Endodermal cell (in vitro differentiated cells): ENCODE measurements around the gene RXRA. TPM values are rescaled to one million over a fixed set of nuclear protein-coding genes. Genes with fewer than 3 reads are reported as not detected.

Experiments used
- DNase-seq: peaks from one replicate; pipeline ENCODE4 v3.0.0-alpha.2; 2017
- H3K27ac ChIP-seq: 2 replicates; pipeline ENCODE4 v1.5.1; 2013; ENCODE audit warnings: mild to moderate bottlenecking, low read depth, low read length, moderate library complexity
- H3K27me3 ChIP-seq: 2 replicates; pipeline ENCODE4 v1.6.1; 2013; ENCODE audit warnings: mild to moderate bottlenecking, low read length, moderate library complexity; ENCODE audit not compliant: insufficient read depth, control insufficient read depth, poor library complexity, severe bottlenecking
- H3K36me3 ChIP-seq: 2 replicates; pipeline ENCODE4 v1.7.0; 2013; ENCODE audit warnings: mild to moderate bottlenecking, low read length, moderate library complexity; ENCODE audit not compliant: control insufficient read depth, insufficient read depth
- H3K4me1 ChIP-seq: one replicate; pipeline ENCODE4 v1.7.0; 2013; ENCODE audit warnings: low read length; ENCODE audit not compliant: control insufficient read depth, insufficient read depth
- H3K4me3 ChIP-seq: 2 replicates; pipeline ENCODE4 v1.5.1; 2013; ENCODE audit warnings: mild to moderate bottlenecking, low read length, moderate library complexity
- H3K9ac ChIP-seq: 2 replicates; pipeline ENCODE4 v1.6.1; 2013; ENCODE audit warnings: mild to moderate bottlenecking, low read length, moderate library complexity; ENCODE audit not compliant: poor library complexity, severe bottlenecking; ENCODE audit errors: extremely low read depth
- H3K9me3 ChIP-seq: 2 replicates; pipeline ENCODE4 v1.6.1; 2013; ENCODE audit warnings: mild to moderate bottlenecking, low read length, moderate library complexity; ENCODE audit not compliant: control insufficient read depth
- H3K27ac Mint-ChIP-seq: 2 replicates; pipeline ENCODE4 v1.8.0; 2020; ENCODE audit warnings: mixed read lengths
- H3K27me3 Mint-ChIP-seq: 2 replicates; pipeline ENCODE4 v1.8.0; 2021; ENCODE audit warnings: mild to moderate bottlenecking, mixed read lengths; ENCODE audit not compliant: insufficient read depth
- H3K36me3 Mint-ChIP-seq: 2 replicates; pipeline ENCODE4 v1.8.0; 2020; ENCODE audit warnings: low read depth, mixed read lengths
- H3K4me1 Mint-ChIP-seq: 2 replicates; pipeline ENCODE4 v1.8.0; 2020; ENCODE audit warnings: mixed read lengths
- H3K4me3 Mint-ChIP-seq: 2 replicates; pipeline ENCODE4 v1.8.0; 2020; ENCODE audit warnings: mild to moderate bottlenecking, moderate library complexity, mixed read lengths
- H3K9me3 Mint-ChIP-seq: 2 replicates; pipeline ENCODE4 v1.8.0; 2020; ENCODE audit warnings: mild to moderate bottlenecking, mixed read lengths
- CTCF ChIP-seq: fragments of 200-600 bp; sonication (generic); conservative IDR thresholded peaks from 2 replicates; pipeline ENCODE4 v1.5.0; 2021; ENCODE audit warnings: antibody characterized with exemption, mild to moderate bottlenecking
- whole genome bisulfite sequencing, 2 experiments: methylation state at CpG; one replicate each; pipeline versions ENCODE4 v1.1.5 to v1.1.7; 2013; ENCODE audit warnings: missing lambda C conversion rate in 2 of 2, mixed read lengths in 1 of 2; ENCODE audit not compliant: insufficient coverage in 1 of 2, insufficient read length in 1 of 2; 5-methylcytosine and 5-hydroxymethylcytosine counted together
- total RNA-seq, 2 donors: library from RNA; stranded (reverse); fragmentation: NEBNext Ultra II Directional in 1 of 2; extraction: Animal tissue kit (Norgen Biotek cat#: 25700) in 1 of 2; gene quantifications; 2 replicates in 1 of 2; 3 replicates in 1 of 2; pipeline ENCODE4 v1.2.1, GENCODE V29; 2021

Gene RXRA
- total RNA-seq, 2 donors from 2014 or later, result 58.3 to 70.6 TPM

GRCh38 chr9:134442486-134443173 lies 116.4 kb downstream of the RXRA start:
- Mint-ChIP-seq H3K9me3 (peaks cover 12% of the 10 kb centered on the region), H3K36me3 (no peaks in the 10 kb centered on the region), H3K4me3 (no peak overlapping the region), H3K27me3 (no peaks in the 10 kb centered on the region), H3K27ac (no peak overlapping the region), H3K4me1 (no peaks in the 10 kb centered on the region)
- H3K27ac ChIP-seq, result no peak overlapping the region
- H3K27me3 ChIP-seq, result no peaks in the 10 kb centered on the region
- H3K9me3 ChIP-seq, result no peaks in the 10 kb centered on the region
- H3K4me3 ChIP-seq, result no peak overlapping the region
- no peaks in the 10 kb centered on the region for H3K36me3 ChIP-seq
- 78 to 79% methylated on average over 16 to 21 of the region's 21 CpGs for WGBS, 2 experiments
- no peak overlapping the region for H3K9ac ChIP-seq
- DNase-seq, result no peak
- TF ChIP-seq CTCF, result no peak
- no peaks in the 10 kb centered on the region for H3K4me1 ChIP-seq

GRCh38 chr9:134443174-134444037 lies 117.2 kb downstream of the RXRA start:
- H3K9me3 ChIP-seq, result no peaks in the 10 kb centered on the region
- Mint-ChIP-seq H3K36me3 (no peaks in the 10 kb centered on the region), H3K9me3 (peaks cover 20% of the 10 kb centered on the region), H3K27ac (no peak overlapping the region), H3K4me1 (no peaks in the 10 kb centered on the region), H3K4me3 (no peak overlapping the region), H3K27me3 (no peaks in the 10 kb centered on the region)
- TF ChIP-seq CTCF, result peak; percentile 99
- DNase-seq, result peak; percentile 92
- H3K36me3 ChIP-seq, result no peaks in the 10 kb centered on the region
- no peaks in the 10 kb centered on the region for H3K4me1 ChIP-seq
- no peaks in the 10 kb centered on the region for H3K27me3 ChIP-seq
- 35 to 52% methylated on average over 9 to 27 of the region's 27 CpGs for WGBS, 2 experiments
- no peak overlapping the region for H3K4me3 ChIP-seq
- no peak overlapping the region for H3K9ac ChIP-seq
- no peak overlapping the region for H3K27ac ChIP-seq

- Histone ChIP-seq H3K4me1 (no peaks in the 10 kb centered on the region), H3K9me3 (no peaks in the 10 kb centered on the region), H3K9ac (no peak overlapping the region), H3K4me3 (no peak overlapping the region), H3K27me3 (no peaks in the 10 kb centered on the region), H3K36me3 (no peaks in the 10 kb centered on the region), H3K27ac (no peak overlapping the region)
- H3K9me3 Mint-ChIP-seq, result peaks cover 26% of the 10 kb centered on the region
- no peaks in the 10 kb centered on the region for H3K4me1 Mint-ChIP-seq
- no peak overlapping the region for H3K4me3 Mint-ChIP-seq
- H3K36me3 Mint-ChIP-seq, result no peaks in the 10 kb centered on the region
- 80 to 87% methylated on average over 1 to 2 of the region's 2 CpGs for WGBS, 2 experiments
- H3K27ac Mint-ChIP-seq, result no peak overlapping the region
- no peaks in the 10 kb centered on the region for H3K27me3 Mint-ChIP-seq
- TF ChIP-seq CTCF, result no peak
- DNase-seq, result no peak
These were observed 117.7 kb downstream of the RXRA start for GRCh38 chr9:134444038-134444315.
